Measurements from ENCODE around the gene IL1RL1.
A peak's percentile ranks its signal among the peaks of the same experiment; 100 is the strongest.

IL1RL1 gene

DNA sequence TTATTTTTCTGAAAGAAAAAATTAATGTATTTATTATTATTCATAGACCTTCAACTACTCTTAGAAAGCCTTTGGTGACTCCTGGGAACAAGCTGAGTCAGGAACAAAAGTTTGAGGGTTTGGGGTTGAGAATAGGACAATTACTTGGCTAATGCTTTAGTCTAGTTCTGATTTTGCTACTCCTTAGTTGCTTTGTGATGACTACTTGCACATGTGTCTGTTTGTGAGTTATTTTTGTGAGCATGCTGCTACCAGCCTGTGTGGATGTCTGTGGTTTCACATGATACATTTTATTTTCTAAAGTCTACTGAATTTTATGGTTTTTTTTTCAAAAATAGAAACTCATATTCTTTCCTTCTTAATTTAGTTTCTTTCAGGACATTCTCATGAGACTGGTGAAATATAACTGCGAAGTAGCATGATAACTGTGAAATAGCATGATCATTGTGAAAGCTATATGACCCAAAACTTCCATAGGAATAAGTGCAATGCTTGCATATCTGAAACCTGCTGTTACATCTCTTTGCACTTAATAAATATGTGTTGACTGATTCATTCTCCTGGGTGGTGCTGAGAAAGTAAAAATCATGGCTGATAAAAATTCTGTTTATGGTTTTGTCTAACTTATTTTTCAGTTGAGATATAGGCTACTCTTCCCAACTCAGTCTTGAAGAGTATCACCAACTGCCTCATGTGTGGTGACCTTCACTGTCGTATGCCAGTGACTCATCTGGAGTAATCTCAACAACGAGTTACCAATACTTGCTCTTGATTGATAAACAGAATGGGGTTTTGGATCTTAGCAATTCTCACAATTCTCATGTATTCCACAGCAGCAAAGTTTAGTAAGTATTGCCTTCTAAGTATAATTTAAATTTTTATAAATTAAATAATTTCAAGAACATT is 26.4 kb downstream of the IL1RL1 start:
- DNase-seq = no peak

DNA sequence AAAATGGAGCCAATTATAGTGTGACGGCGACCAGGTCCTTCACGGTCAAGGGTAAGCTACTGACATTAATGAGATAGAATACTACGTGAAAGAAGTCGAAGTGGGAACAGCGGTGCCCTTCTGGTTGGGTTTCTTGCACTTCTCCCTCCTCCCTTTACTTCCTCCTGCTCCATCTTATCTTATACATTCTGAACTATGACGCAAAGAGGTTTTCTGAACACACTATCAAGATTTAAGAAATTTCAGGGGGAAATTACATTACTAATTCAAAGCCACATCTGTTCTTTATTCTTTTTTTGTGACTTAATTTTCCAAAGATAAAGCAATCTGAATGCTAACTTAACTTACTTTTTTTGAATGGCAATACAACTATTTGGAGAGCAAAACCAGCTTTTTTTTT is 29.4 kb downstream of the IL1RL1 start:
- no peak for DNase-seq

- no peak for DNase-seq
Observed at GRCh38 chr2:102342888-102343287, 31.5 kb downstream of the IL1RL1 start.

DNA sequence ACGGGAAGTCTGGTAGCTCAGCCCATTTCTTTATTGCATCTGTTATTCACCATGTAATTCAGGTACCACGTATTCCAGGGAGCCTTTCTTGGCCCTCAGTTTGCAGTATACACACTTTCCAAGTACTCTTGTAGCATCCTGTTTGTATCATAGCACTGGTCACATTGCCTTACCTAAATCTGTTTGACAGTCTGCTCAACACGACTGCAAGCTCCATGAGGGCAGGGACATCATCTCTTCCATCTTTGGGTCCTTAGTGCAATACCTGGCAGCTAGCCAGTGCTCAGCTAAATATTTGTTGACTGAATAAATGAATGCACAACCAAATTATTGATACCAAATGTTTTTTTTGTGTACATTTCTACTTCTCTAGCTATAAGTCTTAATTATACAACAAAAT is 33.0 kb downstream of the IL1RL1 start:
- DNase-seq = no peak

GRCh38 chr2:102345329-102345920 is 34.1 kb downstream of the IL1RL1 start:
- DNase-seq = no peak

DNA sequence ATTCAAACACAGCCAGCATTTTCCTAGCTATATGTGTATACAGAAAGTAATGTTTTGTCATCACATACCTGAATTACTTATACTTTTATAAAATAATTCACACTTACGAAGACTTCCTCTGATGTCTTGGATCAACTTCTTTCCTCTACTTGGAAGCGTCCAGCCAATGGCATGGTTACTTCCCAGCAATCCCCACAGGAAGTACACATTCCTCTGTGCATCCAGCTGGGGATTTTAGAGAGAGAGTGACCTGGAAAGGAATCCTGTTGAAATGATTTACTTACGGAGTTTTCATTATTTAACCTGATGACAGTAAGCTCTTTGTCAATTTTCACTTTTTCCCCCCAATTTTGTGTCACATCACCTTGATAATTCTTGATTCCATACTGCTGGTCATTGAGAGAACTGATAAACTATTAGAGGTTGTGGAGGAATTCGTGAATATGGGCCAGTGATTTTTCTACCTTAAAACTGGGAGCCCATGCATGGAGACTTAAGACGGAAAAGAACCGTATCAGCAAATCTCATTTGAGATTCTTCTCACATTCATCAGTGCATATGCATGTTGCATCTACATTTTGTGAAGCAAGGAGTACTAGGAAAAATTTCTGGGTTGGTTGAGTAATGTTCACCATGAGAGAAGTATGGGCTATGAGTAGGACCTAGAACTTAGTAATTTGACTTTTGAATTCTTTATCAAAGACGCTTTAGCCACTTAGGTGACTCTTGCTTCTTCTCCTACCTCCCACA is 35.2 kb downstream of the IL1RL1 start:
- DNase-seq = no peak

- DNase-seq = no peak
Observed at GRCh38 chr2:102350137-102350793, 38.9 kb downstream of the IL1RL1 start.

DNA sequence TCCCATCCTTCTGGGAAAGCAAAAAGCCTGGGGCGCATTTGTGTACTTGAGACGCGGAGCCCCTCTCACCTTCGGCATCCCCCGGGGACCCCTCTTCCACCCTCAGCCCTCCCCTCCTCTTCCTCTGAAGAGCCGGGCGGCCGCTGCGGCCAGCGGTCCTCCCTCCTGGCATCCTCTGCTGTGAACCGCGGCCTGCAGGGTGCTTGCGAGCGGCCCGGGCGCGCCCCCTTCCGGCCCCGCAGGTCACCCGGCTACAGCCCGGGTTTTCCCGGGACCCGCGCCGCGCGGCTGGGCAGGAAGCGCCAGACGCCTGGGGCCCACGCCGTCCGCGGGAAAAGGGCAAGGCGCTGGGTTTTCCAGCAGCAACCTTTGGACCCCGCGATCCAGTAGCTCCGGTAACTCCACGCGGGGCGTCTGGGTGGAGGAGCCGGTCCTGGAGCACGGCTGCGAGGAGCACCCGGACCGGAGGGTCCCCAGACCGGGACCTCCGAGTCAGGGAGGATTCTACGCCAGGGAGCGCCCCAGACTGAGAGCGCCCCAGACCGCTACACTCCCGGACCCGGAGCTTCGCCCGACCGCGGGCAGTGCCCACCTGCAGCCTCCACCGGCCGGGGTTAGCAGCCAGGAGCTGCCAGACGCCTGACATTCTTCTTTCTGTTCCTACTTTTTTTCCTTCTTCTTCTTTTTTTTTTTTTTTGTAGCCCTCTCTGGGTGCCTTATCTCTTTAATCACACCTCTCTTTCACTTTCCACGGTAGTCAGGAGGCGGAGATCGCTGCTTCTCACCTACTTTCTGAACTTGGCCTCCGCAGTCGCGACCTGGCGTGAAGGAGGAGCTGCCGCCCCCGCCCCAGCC is 44.4 kb downstream of the IL1RL1 start, which contains the start of gene IL18R1:
Gene IL18R1 (plus strand): TSS at position 271 of the 855 bp plus-strand sequence. CDS start 6,865 bp downstream, outside the sequence.
- DNase-seq = peak; percentile 63

DNA sequence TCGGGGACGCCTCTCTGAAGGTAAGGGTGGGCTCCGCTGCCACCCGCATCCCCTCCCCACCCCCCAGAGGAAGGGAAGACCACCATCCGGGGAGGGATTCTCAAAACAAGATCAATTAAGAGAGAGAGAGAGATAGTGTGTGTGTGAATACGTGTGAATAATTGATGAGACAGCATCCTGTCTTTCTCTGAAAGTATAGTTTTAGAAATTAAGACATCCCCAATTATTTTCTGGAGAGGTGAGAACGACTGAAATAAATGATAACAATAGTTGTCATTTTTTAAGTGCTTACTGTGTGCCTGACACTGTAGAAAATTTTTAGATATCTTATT is 45.0 kb downstream of the IL1RL1 start:
- DNase-seq = no peak

- no peak for DNase-seq
Observed at GRCh38 chr2:102356741-102357140, 45.4 kb downstream of the IL1RL1 start.

DNA sequence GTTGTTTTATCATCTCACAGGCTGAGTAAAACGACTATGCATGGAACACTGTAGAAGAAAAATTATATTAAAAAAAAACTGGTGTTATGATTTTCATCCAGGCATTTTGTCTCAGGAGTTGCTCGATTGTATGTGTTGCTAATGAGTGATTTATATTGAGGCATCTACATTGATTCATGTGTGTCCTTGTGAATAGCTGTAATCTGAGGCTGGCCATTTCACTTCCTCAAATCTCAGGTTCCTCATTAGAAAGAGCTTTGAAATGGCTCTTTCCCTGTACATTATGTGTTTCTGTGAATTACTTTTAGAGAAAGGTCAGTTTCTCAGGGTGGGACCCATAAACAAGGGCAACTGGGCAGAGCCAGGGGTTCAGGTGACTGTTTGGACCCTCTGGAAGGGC is 46.6 kb downstream of the IL1RL1 start:
- no peak for DNase-seq

- DNase-seq = no peak
Observed at GRCh38 chr2:102358496-102358895, 47.1 kb downstream of the IL1RL1 start.

DNA sequence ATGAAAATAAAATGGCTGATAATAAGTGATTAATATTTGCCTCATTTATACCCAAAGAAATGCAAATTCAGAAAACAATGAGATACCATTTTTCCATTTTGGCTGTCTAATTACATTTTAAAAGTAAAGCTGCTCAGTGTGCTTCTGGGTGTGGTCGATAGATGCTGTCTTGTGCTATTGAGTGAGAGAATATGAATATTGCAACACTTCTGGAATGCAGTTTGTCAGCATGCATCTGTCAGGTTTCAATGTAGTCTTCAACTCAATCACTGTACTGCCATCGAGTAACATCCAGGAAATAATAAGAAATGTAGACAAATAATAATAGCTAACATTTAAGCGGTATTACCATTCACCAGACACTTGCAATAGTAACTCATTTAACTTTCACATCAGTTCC is 48.2 kb downstream of the IL1RL1 start:
- no peak for DNase-seq

DNA sequence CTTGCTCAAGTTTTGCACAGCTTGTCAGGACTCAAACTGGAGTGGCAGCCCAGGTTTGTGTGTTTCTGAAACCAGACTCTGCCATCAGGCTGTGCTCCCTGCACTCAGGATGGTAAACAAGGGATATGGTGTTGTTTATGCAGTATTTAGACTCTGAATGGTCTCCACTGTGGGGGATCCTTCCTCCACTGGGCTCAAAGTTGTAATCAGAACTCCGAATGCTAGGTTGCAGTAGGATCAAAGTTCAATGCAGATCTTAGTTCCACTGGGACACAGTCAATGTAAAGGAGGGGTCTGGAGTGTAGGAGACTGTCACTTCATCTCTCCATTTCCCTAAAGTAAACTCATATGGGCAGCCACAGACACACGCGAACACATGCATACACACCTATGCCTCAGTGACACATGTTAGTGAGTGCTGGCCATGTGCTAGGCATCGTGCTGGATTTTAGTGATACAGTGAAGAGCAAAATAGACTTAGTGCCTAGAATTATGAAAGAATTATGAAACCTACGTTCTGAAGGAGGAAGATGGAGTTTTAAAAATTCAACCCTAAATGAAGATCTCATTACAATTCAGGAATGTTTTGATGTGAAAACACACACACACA is 50.4 kb downstream of the IL1RL1 start:
- no peak for DNase-seq

DNA sequence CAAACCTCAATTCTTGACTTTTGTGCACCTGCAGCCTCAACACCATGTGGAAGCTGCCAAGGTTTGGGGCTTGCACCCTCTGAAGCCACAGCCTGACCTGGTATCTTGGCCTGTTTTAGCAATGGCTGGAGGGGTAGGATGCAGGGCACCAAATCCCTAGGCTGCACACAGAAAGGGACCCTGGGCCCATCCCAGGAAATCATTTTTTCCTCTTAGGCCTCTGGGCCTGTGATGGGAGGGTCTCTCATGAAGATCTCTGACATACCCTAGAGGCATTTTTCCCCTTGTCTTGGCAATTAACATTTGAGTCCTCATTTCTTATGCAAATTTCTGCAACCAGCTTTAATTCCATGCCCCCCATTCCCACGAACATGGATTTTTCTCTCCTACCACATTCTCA is 54.4 kb downstream of the IL1RL1 start:
- DNase-seq = no peak

- no peak for DNase-seq
Observed at GRCh38 chr2:102366406-102367112, 55.2 kb downstream of the IL1RL1 start.

DNA sequence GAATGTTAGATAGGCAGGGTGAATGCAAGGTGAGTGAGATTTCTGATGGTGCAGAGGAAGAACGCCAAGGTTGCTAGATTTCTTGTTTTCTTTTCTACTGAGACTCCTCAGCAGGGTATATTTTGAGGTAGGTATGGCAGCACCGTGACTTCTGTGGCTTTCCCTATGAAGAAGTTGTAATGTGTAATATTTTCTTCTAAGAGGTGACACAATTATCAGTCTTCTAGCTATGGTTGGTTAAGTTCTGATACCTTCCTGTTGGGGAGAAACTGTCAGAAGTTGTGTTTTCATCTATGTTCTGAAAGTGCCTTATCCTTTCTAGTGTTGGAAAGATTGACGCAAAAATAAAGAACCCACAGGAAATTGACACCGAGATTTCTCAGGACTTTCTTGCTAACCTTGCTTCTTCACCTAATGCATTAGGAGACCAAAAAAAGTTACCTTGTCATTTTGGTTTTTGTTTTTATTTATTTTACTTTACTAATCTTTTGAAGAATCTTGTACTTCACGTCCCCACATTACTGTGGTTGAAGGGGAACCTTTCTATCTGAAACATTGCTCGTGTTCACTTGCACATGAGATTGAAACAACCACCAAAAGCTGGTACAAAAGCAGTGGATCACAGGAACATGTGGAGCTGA is 56.1 kb downstream of the IL1RL1 start:
- no peak for DNase-seq

DNA sequence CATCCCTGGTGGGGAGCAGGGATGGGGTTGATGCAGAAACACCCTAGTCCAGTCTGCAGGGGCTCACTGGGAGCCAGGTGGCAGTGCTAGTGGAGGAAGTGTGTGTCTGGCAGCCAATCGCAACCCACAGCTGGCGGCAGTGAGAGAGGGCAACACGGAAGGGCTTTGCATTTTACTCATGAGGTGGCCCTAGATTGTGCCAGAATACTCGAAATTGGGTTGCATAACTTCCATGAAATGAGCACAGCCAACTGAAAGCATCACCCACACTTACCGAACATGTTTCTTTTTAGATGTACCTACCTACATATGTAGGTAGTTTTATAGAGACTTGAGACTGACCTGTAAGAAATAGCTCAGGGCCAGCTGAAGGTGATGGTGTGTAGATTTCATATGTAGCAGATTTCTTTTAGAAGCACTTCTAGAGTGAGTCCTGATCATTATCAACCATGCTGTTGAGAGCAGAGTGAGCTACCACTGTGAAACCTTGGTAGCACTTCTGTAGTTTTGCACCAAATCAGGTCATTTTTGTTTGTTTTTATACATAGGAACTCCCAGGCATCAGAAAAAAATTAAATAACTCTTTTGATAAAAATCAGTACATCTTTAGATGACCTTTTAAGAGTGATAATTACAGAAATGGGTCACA is 57.2 kb downstream of the IL1RL1 start:
- DNase-seq = no peak

DNA sequence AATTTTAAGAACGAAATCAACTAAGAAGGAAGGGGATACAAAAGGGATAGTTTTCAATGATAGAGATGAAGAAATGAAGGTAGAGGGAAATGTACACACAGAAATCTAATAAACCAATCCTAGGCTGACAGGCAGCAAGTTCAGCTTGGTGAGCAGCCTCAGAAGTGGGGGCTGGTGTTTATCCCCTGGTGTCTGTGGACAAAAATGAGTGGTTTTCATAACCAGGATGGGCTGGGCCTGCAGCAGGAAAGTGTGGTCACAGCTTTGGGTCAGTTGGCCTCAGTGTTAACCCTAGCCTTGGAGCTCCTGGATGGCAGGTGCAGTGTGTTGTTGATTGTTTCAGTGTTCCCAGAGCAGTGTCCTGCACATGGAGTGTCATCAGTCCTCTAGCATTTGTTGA is 58.5 kb downstream of the IL1RL1 start:
- no peak for DNase-seq

GRCh38 chr2:102376052-102376591 is 64.8 kb downstream of the IL1RL1 start:
- DNase-seq = no peak
